K562 (cell line): ENCODE data around the gene TSGA10IP. TPM values are rescaled to one million over a fixed set of nuclear protein-coding genes. Genes with fewer than 3 reads are reported as not detected.

ENCODE experiments used
- CBX3 ChIP-seq, 2 experiments: IDR thresholded peaks; 1 replicate in 1 of 2; 2 replicates in 1 of 2; pipeline ENCODE4 v1.6.1; 2012; ENCODE audit warnings: inconsistent platforms in 2 of 2, low read length in 2 of 2, borderline replicate concordance in 1 of 2, control low read depth in 1 of 2
- ETS2 ChIP-seq: IDR thresholded peaks from 2 replicates; pipeline ENCODE4 v1.6.1; 2016; ENCODE audit warnings: borderline replicate concordance, missing genetic modification characterization, mild to moderate bottlenecking, moderate library complexity, missing compliant biosample characterization; ENCODE audit not compliant: poor library complexity, severe bottlenecking
- NFIC ChIP-seq: fragments of 450-650 bp; IDR thresholded peaks from 2 replicates; pipeline ENCODE4 v1.6.1; 2017; ENCODE audit warnings: mild to moderate bottlenecking, inconsistent platforms
- PHF21A ChIP-seq: fragments of 450-650 bp; IDR thresholded peaks from 2 replicates; pipeline ENCODE4 v1.6.1; 2017; ENCODE audit warnings: low read depth, borderline replicate concordance
- PKNOX1 ChIP-seq: fragments of 450-650 bp; IDR thresholded peaks from 2 replicates; pipeline ENCODE4 v1.6.1; 2016
- RAD51 ChIP-seq: fragments of 450-650 bp; IDR thresholded peaks from 2 replicates; pipeline ENCODE4 v1.7.1; 2016; ENCODE audit warnings: low read depth, mild to moderate bottlenecking, borderline replicate concordance
- SLC30A9 ChIP-seq: fragments of 250-450 bp; sonication (Bioruptor Pico); IDR thresholded peaks from 2 replicates; pipeline ENCODE4 v1.8.0; 2022; ENCODE audit warnings: mild to moderate bottlenecking, moderate library complexity
- TAF1 ChIP-seq: IDR thresholded peaks from 2 replicates; pipeline ENCODE4 v1.6.1; 2011; ENCODE audit warnings: mild to moderate bottlenecking, low read length, moderate library complexity; ENCODE audit not compliant: insufficient read depth, control insufficient read depth, severe bottlenecking; ENCODE audit errors: extremely low read depth
- ZBTB7A ChIP-seq: IDR thresholded peaks from 2 replicates; pipeline ENCODE4 v1.6.1; 2011; ENCODE audit warnings: low read depth, mild to moderate bottlenecking, low read length, moderate library complexity, borderline replicate concordance; ENCODE audit not compliant: control insufficient read depth
- ZNF589 ChIP-seq: fragments of 200-800 bp; sonication (Bioruptor generic); IDR thresholded peaks from 2 replicates; pipeline ENCODE4 v1.6.1; 2016; ENCODE audit warnings: low read depth, missing genetic modification characterization, missing compliant biosample characterization
- polyA plus RNA-seq, 8 experiments: library from polyadenylated mRNA; depleted of rRNA in 4 of 8; stranded (reverse) in 5 of 8; unstranded in 3 of 8; fragments of >200 nt; fragmentation: Nextera tagmentation in 2 of 8; fragmentation: Illumina TruSeq in 1 of 8; extraction: Ambion mirVana in 2 of 8; extraction: Trizol in 1 of 8; gene quantifications; 2 replicates each; pipeline versions ENCODE4 v1.2.1 to v1.2.3, GENCODE V29; 2011 to 2014; ENCODE audit warnings: inconsistent platforms in 1 of 8, missing spikeins in 1 of 8
- total RNA-seq, 7 experiments: library from RNA; depleted of rRNA in 6 of 7; stranded (reverse); fragments of >200 nt in 6 of 7; fragmentation: Illumina TruSeq in 2 of 7; extraction: Trizol in 2 of 7; gene quantifications; 2 replicates each; pipeline versions ENCODE4 v1.2.1 to v1.2.3, GENCODE V29; 2011 to 2021; ENCODE audit warnings: low replicate concordance in 1 of 7

The TSGA10IP gene
- total and polyA plus RNA-seq, 9 of the 15 experiments (the other 6 are each of a cell fraction or from before 2014, with no cell fraction given), result not detected

- TF ChIP-seq ZNF589 (CRISPR knock-in tag), result 0 out of 2 replicates have a peak, but pooled peaks have one; percentile 45
- TF ChIP-seq TAF1, result peak; percentile 26
- TF ChIP-seq PHF21A, result no peak
- TF ChIP-seq ETS2, result peak; percentile 4
- TF ChIP-seq NFIC, result peak; percentile 13; the same call in 1 of the 2 replicates
- no peak for TF ChIP-seq SLC30A9 (CRISPR knock-in tag)
- peak; percentile 72; the same call in 1 of the 2 replicates for TF ChIP-seq ZBTB7A
- no peak for TF ChIP-seq RAD51
- 0 out of 2 replicates have a peak, but pooled peaks have one; percentile 26 for TF ChIP-seq PKNOX1
- TF ChIP-seq CBX3 (IDR thresholded peaks at IDR 0.05; ENCODE audit: borderline replicate concordance in 1 of 2, low read length in 2 of 2), result no peak
Measured at GRCh38 chr11:65919573-65920371, 25.5 kb upstream of the TSGA10IP start (continued).
